GM21423 (cell line): ENCODE measurements around the gene BAIAP2L1.

ENCODE experiments used
- ATAC-seq: cut with Tn5 transposase; IDR thresholded peaks from one replicate; pipeline ENCODE4 v1.9.1; 2021; ENCODE audit warnings: mild to moderate bottlenecking, moderate library complexity; ENCODE audit not compliant: unreplicated experiment

BAIAP2L1 gene

DNA sequence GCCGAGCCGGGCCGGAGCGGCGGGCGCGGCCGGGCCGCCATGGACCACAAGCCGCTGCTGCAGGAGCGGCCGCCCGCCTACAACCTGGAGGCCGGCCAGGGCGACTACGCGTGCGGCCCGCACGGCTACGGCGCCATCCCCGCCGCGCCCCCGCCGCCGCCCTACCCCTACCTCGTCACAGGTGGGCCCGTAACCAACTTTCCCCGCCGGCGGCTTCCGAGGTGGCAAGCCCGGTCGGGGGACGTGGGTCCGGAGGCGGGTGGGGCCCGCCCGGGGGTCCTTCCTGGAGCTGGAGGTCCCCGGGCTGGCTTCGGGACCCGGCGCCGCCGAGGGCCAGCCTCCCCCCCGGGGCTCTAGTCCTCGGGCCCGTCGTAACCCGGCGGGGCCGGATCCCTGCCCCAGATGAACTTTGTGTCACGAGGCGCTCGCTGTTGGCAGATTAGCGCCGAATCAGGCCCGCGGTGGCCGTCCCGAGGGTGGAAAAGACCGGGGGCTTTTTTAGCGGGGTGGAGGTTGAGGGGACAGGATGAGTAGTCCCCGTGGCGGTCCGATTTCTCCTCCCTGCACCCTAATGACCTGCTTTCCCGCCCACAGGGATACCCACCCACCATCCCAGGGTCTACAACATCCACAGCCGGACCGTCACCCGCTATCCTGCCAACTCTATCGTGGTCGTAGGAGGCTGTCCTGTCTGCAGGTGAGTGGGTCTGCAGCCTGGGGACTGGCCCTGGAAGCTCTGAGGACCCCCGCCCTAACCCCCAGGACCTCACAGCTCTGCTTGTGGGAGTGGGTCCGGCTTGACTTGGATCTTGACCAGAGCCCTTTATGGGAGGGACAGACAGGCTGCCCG, 118.9 kb downstream of the BAIAP2L1 start:
- ATAC-seq: peak; percentile 33

GRCh38 chr7:98280791-98281756, 119.8 kb downstream of the BAIAP2L1 start, which contains the start of gene BRI3:
Gene BRI3, plus strand, starts transcription at chr7:98281686. Its CDS starts 110 bp downstream, at chr7:98281796.
- ATAC-seq: peak; percentile 74

DNA sequence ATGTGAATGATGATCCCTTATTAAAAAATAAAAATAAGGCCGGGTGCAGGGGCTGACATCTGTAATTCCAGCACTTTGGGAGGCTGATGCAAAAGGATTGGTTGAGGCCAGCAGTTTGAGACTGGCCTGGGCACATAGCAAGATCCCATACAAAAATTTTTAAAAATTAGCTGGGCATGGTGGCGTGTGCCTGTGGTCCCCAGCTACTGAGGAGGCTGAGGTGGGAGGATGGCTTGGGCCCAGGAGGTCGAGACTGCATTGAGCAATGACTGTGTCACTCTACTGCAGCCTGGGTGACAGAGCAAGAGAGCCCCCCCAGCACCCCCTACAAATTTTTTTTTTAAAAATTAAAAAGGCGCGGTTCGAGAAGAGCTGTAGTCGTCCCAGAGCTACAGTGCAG, 120.6 kb downstream of the BAIAP2L1 start:
- ATAC-seq: no peak

- ATAC-seq: no peak
These were observed 122.0 kb downstream of the BAIAP2L1 start for GRCh38 chr7:98278936-98279335.

GRCh38 chr7:98278408-98278807, 122.5 kb downstream of the BAIAP2L1 start:
- no peak for ATAC-seq

GRCh38 chr7:98276241-98276761, 124.6 kb downstream of the BAIAP2L1 start:
- no peak for ATAC-seq

GRCh38 chr7:98267303-98267702, 133.6 kb downstream of the BAIAP2L1 start:
- ATAC-seq: no peak

GRCh38 chr7:98266840-98267239, 134.1 kb downstream of the BAIAP2L1 start:
- no peak for ATAC-seq

DNA sequence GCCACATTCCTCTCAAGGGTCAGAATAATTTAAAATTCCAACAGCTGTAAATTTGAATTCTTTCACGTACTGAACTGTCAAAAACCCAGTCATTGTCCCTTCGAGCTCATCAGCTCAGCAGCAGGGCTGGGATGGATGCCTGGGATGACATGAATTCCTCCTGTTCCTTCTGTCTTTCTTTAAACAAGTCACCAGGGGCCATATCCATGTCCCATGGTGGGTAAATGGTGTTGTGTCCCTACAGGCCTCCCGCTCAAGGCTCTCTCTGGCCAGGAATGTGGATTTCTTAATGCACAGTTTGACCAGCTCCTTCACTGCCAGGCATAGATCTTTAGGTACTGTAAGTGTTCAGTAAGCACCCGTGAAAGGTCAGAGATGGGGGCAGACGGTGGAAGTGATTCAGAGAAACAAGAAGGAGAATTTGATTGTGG, 135.0 kb downstream of the BAIAP2L1 start:
- no peak for ATAC-seq

GRCh38 chr7:98257701-98258100, 143.2 kb downstream of the BAIAP2L1 start:
- no peak for ATAC-seq

DNA sequence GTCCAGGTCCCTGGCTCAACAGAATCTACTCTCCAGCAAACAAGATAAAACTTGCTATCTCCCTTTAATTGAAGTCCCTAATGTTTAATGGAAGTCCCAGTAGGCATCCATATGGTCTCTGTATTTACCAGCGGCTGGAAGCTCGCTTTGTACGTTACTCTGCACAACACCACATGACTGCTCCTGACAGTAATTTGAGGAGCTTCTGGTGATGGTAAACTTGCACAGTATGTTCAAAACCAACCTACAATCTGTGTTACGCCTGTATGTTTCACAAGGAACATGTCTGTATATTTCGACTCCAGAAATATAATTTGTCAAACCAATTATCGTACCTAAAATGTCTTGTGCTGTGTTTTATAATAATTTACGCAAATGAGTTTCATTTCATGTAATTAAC, 144.5 kb downstream of the BAIAP2L1 start:
- no peak for ATAC-seq

DNA sequence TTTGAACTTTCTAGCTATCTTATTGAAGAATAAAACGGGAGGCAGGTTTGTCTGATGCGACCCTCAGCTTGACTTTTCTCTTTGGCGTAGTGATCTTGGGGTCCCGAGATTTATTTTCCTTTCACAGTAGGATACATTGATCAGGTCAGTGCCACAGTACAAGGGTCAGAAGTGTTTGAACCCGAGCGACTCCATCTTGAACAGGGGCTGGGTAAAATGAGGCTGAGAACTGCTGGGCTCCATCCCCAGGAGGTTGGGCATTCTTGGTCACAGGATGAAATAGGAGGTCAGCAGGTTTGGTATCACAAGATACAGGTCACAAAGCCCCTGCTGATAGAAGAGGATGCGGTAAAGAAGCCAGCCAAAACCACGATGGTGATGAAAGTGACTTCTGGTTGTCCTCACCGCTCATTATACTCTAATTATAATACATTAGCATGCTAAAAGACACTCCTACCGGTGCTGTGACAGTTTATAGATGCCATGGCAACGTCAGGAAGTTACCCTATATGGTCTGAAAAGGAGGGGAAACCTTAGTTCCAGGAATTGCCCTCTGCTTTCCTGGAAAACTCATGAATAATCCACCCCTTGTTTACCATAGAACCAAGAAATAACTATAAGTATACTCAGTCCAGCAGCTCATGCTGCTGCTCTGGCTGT, 145.8 kb downstream of the BAIAP2L1 start:
- ATAC-seq: no peak

GRCh38 chr7:98254516-98254915, 146.4 kb downstream of the BAIAP2L1 start:
- no peak for ATAC-seq

DNA sequence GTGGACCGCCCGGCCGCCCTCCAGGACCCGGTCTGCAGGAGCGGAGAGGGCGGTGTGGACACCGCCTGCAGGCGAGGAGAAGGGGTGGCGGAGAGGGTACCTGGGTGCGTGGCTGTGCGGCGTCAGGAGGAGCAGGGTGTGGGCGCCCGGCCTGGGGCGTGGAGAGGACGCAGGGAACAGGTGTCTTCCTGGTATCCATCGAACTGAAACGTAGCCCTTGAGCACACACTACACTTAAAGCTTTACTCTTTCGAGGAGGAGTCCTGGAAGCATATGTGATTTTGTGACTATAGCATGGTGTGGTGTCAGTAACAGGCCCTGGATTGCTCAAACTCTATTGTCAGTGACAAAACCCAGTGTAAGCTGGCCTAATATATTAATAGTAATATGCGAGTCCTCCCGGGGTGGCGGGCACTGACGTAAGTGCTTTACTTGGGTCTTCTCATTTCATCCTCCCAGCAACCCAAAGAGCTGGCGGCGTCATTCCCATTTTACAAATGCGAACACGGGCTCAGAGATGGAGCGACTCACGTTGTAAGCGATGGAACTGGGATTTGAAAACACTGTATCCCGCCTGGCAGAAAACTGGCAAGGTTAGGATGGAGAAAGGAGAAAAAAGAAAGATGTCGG, 148.3 kb downstream of the BAIAP2L1 start:
- no peak for ATAC-seq

GRCh38 chr7:98251601-98252424, 149.1 kb downstream of the BAIAP2L1 start, which contains the start of gene TECPR1:
Gene TECPR1, minus strand, starts transcription at chr7:98252232. Its CDS starts 6,086 bp downstream, at chr7:98246146.
- ATAC-seq: peak; percentile 97

DNA sequence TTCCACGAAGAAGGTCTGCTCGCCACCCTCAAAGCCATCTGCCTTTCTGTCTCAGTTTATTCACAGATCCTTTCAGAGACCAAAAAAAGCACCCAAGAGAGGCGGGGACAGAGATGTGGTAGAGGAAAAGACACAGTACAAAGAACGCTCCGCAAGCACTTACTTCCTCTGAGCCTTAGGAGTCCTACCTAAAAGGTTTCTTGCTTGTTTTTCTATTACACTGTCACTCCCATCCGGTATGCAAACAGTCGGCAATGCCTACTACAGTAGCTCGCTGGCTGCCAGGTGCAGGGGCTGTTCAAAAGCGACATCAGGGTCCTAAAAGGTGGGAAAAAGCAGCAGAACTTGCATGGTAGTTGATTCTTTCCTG, 149.7 kb downstream of the BAIAP2L1 start:
- peak; percentile 33 for ATAC-seq

- ATAC-seq: no peak
These were observed 150.1 kb downstream of the BAIAP2L1 start for GRCh38 chr7:98250789-98251188.

- no peak for ATAC-seq
These were observed 151.8 kb downstream of the BAIAP2L1 start for GRCh38 chr7:98249106-98249505.

- ATAC-seq: no peak
These were observed 152.7 kb downstream of the BAIAP2L1 start for GRCh38 chr7:98248156-98248555.
